Glutamatergic neuron (in vitro differentiated cells): ENCODE measurements around the gene TRPM3. TPM values are rescaled to one million over a fixed set of nuclear protein-coding genes. Genes with fewer than 3 reads are reported as not detected.

Experiments used
- DNase-seq: peaks from one replicate; pipeline ENCODE4 v3.0.0; 2022
- H3K27ac Mint-ChIP-seq: one replicate; pipeline ENCODE4 v1.8.0; 2020; ENCODE audit warnings: mild to moderate bottlenecking, mixed read lengths, inconsistent platforms; ENCODE audit not compliant: unreplicated experiment
- H3K27me3 Mint-ChIP-seq: one replicate; pipeline ENCODE4 v1.8.0; 2020; ENCODE audit warnings: mild to moderate bottlenecking, moderate library complexity, mixed read lengths, inconsistent platforms; ENCODE audit not compliant: unreplicated experiment
- H3K36me3 Mint-ChIP-seq: one replicate; pipeline ENCODE4 v1.8.0; 2020; ENCODE audit warnings: mild to moderate bottlenecking, mixed read lengths, inconsistent platforms; ENCODE audit not compliant: unreplicated experiment
- H3K4me1 Mint-ChIP-seq: one replicate; pipeline ENCODE4 v1.8.0; 2020; ENCODE audit warnings: mild to moderate bottlenecking, low read depth, mixed read lengths, inconsistent platforms; ENCODE audit not compliant: unreplicated experiment
- H3K4me3 Mint-ChIP-seq: one replicate; pipeline ENCODE4 v1.8.0; 2020; ENCODE audit warnings: mild to moderate bottlenecking, mixed read lengths, inconsistent platforms; ENCODE audit not compliant: unreplicated experiment
- H3K9me3 Mint-ChIP-seq: one replicate; pipeline ENCODE4 v1.8.0; 2020; ENCODE audit warnings: mild to moderate bottlenecking, moderate library complexity, mixed read lengths, inconsistent platforms; ENCODE audit not compliant: unreplicated experiment
- CTCF ChIP-seq: fragments of 200-600 bp; sonication (generic); IDR thresholded peaks from one replicate; pipeline ENCODE4 v1.5.0; 2021; ENCODE audit not compliant: partially characterized antibody, unreplicated experiment
- total RNA-seq: library from RNA; stranded (reverse); fragmentation: NEBNext Ultra II Directional; extraction: Animal tissue kit (Norgen Biotek cat#: 25700); gene quantifications from one replicate; pipeline ENCODE4 v1.2.1, GENCODE V29; 2021; ENCODE audit not compliant: unreplicated experiment

Gene TRPM3
- total RNA-seq, 1 donor from 2014 or later, result 3.3 TPM

- Mint-ChIP-seq H3K27ac (no peak overlapping the region), H3K4me1 (no peaks in the 10 kb centered on the region), H3K4me3 (no peak overlapping the region), H3K36me3 (no peaks in the 10 kb centered on the region), H3K9me3 (no peaks in the 10 kb centered on the region), H3K27me3 (no peaks in the 10 kb centered on the region)
- no peak for TF ChIP-seq CTCF
- DNase-seq, result no peak
Measured at GRCh38 chr9:70595211-70595610, 526.2 kb downstream of the TRPM3 start.

GRCh38 chr9:70594386-70594944 lies 527.0 kb downstream of the TRPM3 start:
- Mint-ChIP-seq H3K27me3 (no peaks in the 10 kb centered on the region), H3K4me1 (no peaks in the 10 kb centered on the region), H3K36me3 (no peaks in the 10 kb centered on the region), H3K27ac (no peak overlapping the region), H3K9me3 (no peaks in the 10 kb centered on the region), H3K4me3 (no peak overlapping the region)
- no peak for DNase-seq
- TF ChIP-seq CTCF, result no peak

- no peak for DNase-seq
- TF ChIP-seq CTCF, result no peak
- Mint-ChIP-seq H3K9me3 (no peaks in the 10 kb centered on the region), H3K4me1 (no peaks in the 10 kb centered on the region), H3K27me3 (no peaks in the 10 kb centered on the region), H3K36me3 (no peaks in the 10 kb centered on the region), H3K4me3 (no peak overlapping the region), H3K27ac (no peak overlapping the region)
Measured at GRCh38 chr9:70593241-70593640, 528.2 kb downstream of the TRPM3 start.

GRCh38 chr9:70590315-70590677 lies 531.1 kb downstream of the TRPM3 start:
- Mint-ChIP-seq H3K4me1 (no peaks in the 10 kb centered on the region), H3K9me3 (no peaks in the 10 kb centered on the region), H3K4me3 (no peak overlapping the region)

More at GRCh38 chr9:70590315-70590677, 531.1 kb downstream of the TRPM3 start:
- DNase-seq, result no peak
- Mint-ChIP-seq H3K27me3 (no peaks in the 10 kb centered on the region), H3K27ac (no peak overlapping the region), H3K36me3 (no peaks in the 10 kb centered on the region)
- no peak for TF ChIP-seq CTCF
